Neural progenitor cell (in vitro differentiated cells): ENCODE measurements around the gene ALK.

ENCODE experiments used
- EZH2 ChIP-seq: fragments of 200-600 bp; sonication (generic); IDR thresholded peaks from 2 replicates; pipeline ENCODE4 v1.6.1; 2017; ENCODE audit warnings: antibody characterized with exemption, mild to moderate bottlenecking, moderate library complexity
- EZH2phosphoT487 ChIP-seq: fragments of 200-600 bp; sonication (generic); IDR thresholded peaks from 2 replicates; pipeline ENCODE4 v1.6.1; 2017; ENCODE audit warnings: antibody characterized with exemption
- TF ChIP-seq, protein P1 (sequence below): fragments of 200-600 bp; sonication (generic); IDR thresholded peaks from 2 replicates; pipeline ENCODE4 v1.5.1; 2017; ENCODE audit warnings: antibody characterized with exemption, mild to moderate bottlenecking

DNA sequence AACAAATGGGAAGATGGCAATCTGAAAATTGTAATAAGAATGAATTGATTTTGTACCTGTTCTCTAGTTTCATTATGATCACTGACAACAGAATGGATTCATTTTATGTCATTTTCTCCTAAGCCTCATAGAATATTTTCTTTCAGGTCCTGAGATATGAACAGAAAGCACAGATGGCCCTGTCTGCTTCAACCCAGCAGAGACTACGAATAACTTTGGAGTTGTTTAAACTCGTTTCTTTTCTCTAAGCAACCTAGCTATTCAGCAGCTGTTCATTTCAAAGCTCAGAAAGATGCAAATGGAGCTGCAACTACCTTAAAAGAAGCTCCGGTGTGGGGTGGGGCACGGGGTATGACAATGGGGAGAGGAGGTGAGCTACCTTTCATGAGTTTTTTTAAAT is 124.9 kb downstream of the ALK start:
- TF ChIP-seq, protein P1, sequence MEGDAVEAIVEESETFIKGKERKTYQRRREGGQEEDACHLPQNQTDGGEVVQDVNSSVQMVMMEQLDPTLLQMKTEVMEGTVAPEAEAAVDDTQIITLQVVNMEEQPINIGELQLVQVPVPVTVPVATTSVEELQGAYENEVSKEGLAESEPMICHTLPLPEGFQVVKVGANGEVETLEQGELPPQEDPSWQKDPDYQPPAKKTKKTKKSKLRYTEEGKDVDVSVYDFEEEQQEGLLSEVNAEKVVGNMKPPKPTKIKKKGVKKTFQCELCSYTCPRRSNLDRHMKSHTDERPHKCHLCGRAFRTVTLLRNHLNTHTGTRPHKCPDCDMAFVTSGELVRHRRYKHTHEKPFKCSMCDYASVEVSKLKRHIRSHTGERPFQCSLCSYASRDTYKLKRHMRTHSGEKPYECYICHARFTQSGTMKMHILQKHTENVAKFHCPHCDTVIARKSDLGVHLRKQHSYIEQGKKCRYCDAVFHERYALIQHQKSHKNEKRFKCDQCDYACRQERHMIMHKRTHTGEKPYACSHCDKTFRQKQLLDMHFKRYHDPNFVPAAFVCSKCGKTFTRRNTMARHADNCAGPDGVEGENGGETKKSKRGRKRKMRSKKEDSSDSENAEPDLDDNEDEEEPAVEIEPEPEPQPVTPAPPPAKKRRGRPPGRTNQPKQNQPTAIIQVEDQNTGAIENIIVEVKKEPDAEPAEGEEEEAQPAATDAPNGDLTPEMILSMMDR: no peak
- no peak for TF ChIP-seq EZH2
- no peak for TF ChIP-seq EZH2phosphoT487
